ENCODE measurements around the gene JHY. TPM values are rescaled to one million over a fixed set of nuclear protein-coding genes. Genes with fewer than 3 reads are reported as not detected.

Gene JHY
- total and polyA plus RNA-seq, 2 of the 8 experiments (the other 6 are each of a cell fraction or from before 2014, with no cell fraction given) = 0.29 to 0.91 TPM

DNA sequence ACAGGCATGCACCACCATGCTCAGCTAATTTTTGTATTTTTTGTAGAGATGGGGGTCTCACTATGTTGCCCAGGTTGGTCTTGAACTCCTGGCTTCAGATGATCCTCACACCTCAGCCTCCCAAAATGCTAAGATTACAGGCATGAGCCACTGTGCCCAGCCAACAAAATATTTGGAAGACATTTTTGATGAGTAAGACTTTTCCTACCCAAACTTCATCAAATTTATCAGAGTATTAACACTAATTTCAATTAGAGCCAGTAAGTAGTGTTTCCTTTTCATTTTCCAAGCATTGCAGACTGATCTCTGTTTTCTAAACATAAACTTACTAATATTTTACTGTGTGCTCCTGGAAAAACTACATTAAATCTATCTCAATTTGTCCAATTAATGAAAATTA is 45.6 kb upstream of the JHY start:
- Histone ChIP-seq H3K9ac (replicated peaks in 1 of 4; ENCODE audit: extremely low read depth in 1 of 4, low read depth in 3 of 4, low read length in 3 of 4) (no peak overlapping the region), H2BK12ac (ENCODE audit: low read depth, low read length) (no peak overlapping the region), H3K23me2 (ENCODE audit: low read depth, low read length) (peaks cover 7% of the 10 kb centered on the region; the same call in 1 of the 2 replicates), H3K23ac (ENCODE audit: insufficient read length) (no peak overlapping the region), H2BK5ac (ENCODE audit: low read depth, low read length) (no peak overlapping the region), H4K5ac (ENCODE audit: insufficient read length, low read depth, low read length) (no peak overlapping the region), H2BK20ac (ENCODE audit: low read length) (no peak overlapping the region), H2AK5ac (ENCODE audit: low read depth, low read length) (no peak overlapping the region), H3K4me3 (ENCODE audit: extremely low read depth in 1 of 4, insufficient read depth in 2 of 4, low read depth in 3 of 4, low read length in 4 of 4) (no peak overlapping the region), H4K91ac (replicated peaks; ENCODE audit: insufficient read length, low read length) (no peak overlapping the region), H2BK120ac (replicated peaks; ENCODE audit: low read depth, low read length) (no peak overlapping the region), H3K4me2 (ENCODE audit: insufficient read depth in 1 of 2, low read depth in 2 of 2, low read length in 2 of 2) (no peak overlapping the region), H3K79me1 (ENCODE audit: low read depth, low read length) (no peaks in the 10 kb centered on the region), H3K27me3 (replicated peaks in 1 of 4; ENCODE audit: control insufficient read depth in 3 of 4, extremely low read depth in 1 of 4, insufficient read depth in 3 of 4, low read length in 3 of 4) (no peaks in the 10 kb centered on the region), H3K36me3 (ENCODE audit: control insufficient read depth in 2 of 4, insufficient read depth in 4 of 4, low read length in 3 of 4) (no peaks in the 10 kb centered on the region), H4K8ac (ENCODE audit: extremely low read depth, insufficient read depth, low read length) (no peak overlapping the region), H3K27ac (ENCODE audit: low read depth, low read length) (no peak overlapping the region), H3K56ac (replicated peaks; ENCODE audit: insufficient read length, low read depth, low read length) (no peak overlapping the region), H4K20me1 (replicated peaks in 1 of 2; ENCODE audit: control insufficient read depth in 1 of 2, insufficient read depth in 2 of 2, low read length in 2 of 2) (peaks cover 0 to 3% of the 10 kb centered on the region in 2 experiments), H2AFZ (ENCODE audit: low read length) (no peak overlapping the region), H3K9me3 (ENCODE audit: insufficient read depth in 2 of 2, low read depth in 1 of 2, low read length in 1 of 2) (no peaks in the 10 kb centered on the region; a peak in 1 of 4 replicates), H3K4me1 (replicated peaks in 1 of 4; ENCODE audit: control insufficient read depth in 3 of 4, insufficient read depth in 4 of 4, low read length in 3 of 4) (peaks cover 0 to 13% (median under 1%) of the 10 kb centered on the region in 4 experiments; a peak in 1 of 7 replicates), H3K14ac (ENCODE audit: insufficient read length) (no peak overlapping the region), H3K4ac (replicated peaks; ENCODE audit: insufficient read length, low read depth, low read length) (no peak overlapping the region), H3K18ac (ENCODE audit: extremely low read depth, low read length) (no peak overlapping the region), H3K79me2 (ENCODE audit: control insufficient read depth in 1 of 2, insufficient read depth in 2 of 2, low read length in 2 of 2) (no peaks in the 10 kb centered on the region), H2BK15ac (ENCODE audit: low read length) (no peak overlapping the region)
- ChIA-PET POLR2A (ENCODE audit: partially characterized antibody) (no interaction called here), CTCF (ENCODE audit: partially characterized antibody) (interaction anchor here (0.9 to 5.0 kb wide), 8 partner anchors 10 to 40 kb away, joined by 4 to 49 read pairs (median 8); no protein-coding TSS in a partner anchor)
- no peak for TF ChIP-seq MAFK (IDR thresholded peaks at IDR 0.05; ENCODE audit: low read depth, low read length)
- no peak for TF ChIP-seq SIN3A (conservative IDR thresholded peaks at IDR 0.05 in 1 of 2, IDR thresholded peaks at IDR 0.05 in 1 of 2; ENCODE audit: low read depth in 1 of 2, low read length in 2 of 2)
- TF ChIP-seq, protein P1, sequence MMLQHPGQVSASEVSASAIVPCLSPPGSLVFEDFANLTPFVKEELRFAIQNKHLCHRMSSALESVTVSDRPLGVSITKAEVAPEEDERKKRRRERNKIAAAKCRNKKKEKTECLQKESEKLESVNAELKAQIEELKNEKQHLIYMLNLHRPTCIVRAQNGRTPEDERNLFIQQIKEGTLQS (IDR thresholded peaks at IDR 0.05; ENCODE audit: insufficient read depth, low read depth, low read length) = no peak
- no peak for TF ChIP-seq CHD1 (IDR thresholded peaks at IDR 0.05; ENCODE audit: low read depth, low read length)
- TF ChIP-seq, protein P2, sequence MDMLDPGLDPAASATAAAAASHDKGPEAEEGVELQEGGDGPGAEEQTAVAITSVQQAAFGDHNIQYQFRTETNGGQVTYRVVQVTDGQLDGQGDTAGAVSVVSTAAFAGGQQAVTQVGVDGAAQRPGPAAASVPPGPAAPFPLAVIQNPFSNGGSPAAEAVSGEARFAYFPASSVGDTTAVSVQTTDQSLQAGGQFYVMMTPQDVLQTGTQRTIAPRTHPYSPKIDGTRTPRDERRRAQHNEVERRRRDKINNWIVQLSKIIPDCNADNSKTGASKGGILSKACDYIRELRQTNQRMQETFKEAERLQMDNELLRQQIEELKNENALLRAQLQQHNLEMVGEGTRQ (IDR thresholded peaks at IDR 0.05; ENCODE audit: low read length) = no peak
- no peak for TF ChIP-seq SUZ12 (IDR thresholded peaks at IDR 0.05; ENCODE audit: low read length)
- FAIRE-seq (no peak), DNase-seq (ENCODE audit: low read depth in 1 of 2, low spot score in 2 of 2) (no peak)

Data from H1 (cell line).